ENCODE measurements around the gene LIPA.
A peak's percentile ranks its signal among the peaks of the same experiment; 100 is the strongest.
"Not testable (repeated sequence)": the region's sequence is repeated elsewhere in the genome, so short reads cannot be mapped to it uniquely, and the experiment has no call there.

The LIPA gene

DNA sequence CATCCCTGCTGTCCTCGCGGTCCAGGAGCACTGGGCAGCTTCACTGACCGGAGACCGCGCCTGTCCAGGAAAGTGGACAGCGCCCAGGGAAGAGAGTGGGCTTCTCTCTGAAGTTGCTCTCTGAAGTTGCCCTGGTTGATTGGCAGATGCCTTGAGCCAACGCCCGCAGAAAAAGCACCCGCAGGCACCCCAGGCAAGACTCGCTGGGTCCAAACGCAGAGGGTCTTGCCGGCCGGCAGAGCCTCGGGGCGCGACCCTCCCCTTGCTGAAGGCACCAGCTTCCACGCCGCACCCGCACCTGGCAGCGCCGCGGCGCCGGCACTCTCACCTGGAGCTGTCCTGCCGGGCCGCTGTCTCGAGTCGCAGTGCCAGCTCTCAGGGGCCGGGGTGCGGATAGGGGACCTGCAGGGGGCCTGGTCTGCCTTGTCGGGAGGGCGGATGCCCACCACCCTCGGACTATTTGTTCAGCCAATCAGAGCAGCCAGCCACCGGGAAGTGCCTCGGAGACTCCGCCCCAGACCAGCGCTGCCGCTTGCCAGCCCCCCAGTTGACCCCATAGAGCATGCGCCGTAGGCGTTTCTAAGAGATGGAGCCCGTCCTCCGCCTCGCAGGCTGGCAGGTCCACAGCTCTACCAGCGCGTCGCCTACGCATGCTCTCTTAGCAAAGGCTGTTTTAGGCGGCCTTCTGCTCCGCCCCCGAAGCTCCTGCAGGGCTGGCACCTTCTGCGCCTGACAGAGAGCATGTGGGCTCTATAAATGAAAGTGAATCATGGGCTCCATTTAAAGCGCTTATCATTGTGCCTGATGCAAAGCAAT is at the start of gene LIPA:
Gene LIPA (minus strand): TSS at position 367 of the 816 bp plus-strand sequence. CDS start 4,127 bp downstream, outside the sequence.
- DNase-seq: peak; percentile 99

DNA sequence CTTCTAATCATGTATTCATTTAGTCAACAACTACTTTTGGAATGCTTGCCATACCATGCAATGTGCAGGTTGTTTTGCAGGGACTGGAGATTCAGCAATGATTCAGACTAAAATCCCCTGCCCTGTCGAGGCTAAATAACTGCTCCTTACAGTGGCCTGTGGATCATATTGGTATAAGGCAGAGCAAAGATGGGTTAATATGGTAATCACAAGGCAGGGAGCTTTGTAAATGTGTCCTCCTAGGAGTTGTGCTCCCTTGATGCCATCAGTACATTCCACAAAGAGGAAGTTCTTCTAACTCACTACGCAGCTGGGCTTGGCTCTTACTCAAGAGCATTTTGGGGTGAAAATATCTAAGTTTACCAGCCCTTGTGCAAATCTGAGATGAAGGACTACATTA is 49.7 kb upstream of the LIPA start:
- DNase-seq: peak; percentile 68

DNA sequence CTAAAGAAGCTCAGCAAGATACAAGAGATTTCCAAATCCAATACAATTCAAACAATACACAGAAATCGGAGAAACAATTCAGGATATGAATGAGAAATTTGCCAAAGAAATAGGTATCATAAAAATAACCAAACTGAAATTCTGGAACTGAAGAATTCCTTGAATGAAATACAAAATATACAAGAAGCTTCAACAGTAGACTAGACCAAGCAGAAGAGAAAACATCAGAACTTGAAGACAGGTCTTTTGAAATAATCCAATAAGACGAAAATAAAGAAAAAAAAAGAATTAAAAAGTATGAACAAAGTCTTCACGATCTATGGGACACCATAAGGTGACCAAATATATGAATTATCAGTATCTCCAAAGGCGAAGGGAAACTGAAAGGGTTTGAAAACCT is 47.5 kb upstream of the LIPA start:
- no peak for DNase-seq

DNA sequence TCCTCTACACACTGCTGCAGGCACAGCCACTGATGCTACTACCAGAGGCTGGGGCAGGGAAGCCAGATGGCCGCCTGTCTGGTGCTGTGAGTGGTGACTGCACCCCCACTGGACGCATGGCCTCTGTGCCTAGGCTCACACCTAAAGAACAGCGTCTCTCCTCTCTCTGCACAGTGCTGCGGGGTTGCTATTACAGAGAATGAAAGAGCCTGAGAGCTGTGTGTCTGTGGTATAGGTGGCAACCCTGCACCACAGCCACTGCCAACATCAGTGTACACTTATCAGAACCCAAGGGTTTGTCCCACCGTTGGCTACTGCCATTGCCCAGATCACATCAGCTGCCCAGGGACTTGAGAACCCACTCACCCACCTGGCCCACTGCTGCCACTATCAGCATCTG is 46.2 kb upstream of the LIPA start:
- DNase-seq: no peak

DNA sequence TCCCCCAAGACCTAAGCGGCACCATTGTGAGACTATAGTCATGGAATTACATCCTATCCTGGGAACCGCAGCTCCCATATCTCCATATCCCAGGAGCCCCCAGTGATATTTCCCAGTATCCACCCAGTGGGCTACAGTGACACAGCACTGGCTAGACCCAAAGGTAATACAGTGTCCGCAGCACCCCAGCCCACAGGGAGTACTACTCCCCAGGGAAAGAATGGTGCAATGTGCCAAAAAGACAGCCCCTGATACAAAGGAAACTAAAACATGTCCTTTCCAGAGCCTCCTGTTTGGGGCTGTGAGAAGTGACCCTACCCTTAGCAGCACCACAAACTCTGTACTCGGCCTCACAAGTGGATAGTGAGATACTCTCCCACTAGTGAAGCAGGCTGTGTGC is 45.8 kb upstream of the LIPA start:
- DNase-seq: no peak

DNA sequence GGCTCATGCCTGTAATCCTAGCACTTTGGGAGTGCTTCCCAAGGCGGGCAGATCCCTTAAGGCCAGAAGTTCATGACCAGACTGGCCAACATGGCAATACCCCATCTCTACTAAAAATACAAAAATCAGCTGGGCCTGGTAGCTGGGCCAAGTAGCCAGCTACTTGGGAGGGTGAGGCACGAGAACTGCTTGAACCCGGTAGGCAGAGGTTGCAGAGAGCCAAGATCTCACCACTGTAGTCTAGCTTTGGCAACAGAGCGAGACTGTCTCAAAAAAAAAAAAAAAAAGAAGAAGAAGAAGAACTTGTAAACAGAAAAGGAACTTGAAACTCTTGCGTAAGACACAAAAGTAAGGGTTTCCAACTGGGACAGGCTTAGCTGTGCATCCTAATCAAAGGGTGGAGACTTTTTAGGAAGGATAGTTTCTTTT is 44.7 kb upstream of the LIPA start:
- no peak for DNase-seq

DNA sequence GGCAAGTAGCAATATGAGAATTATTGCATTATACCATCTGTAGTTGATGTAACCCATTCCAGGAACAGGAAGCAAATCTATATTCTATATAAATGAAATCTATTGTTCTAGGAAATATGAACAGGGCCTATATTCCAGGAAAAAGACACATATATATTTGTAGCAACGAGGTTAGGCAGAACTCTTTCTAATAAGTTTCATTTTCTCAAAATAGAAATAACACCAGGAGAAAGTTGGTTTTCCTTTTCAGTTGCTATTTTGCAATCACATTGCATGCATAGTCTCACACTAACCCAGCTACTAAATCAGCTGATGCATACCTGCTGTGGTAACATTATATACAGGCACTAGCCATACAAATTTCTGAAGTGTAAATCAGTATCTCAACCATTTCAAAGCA is 44.0 kb upstream of the LIPA start:
- DNase-seq: peak; percentile 13

DNA sequence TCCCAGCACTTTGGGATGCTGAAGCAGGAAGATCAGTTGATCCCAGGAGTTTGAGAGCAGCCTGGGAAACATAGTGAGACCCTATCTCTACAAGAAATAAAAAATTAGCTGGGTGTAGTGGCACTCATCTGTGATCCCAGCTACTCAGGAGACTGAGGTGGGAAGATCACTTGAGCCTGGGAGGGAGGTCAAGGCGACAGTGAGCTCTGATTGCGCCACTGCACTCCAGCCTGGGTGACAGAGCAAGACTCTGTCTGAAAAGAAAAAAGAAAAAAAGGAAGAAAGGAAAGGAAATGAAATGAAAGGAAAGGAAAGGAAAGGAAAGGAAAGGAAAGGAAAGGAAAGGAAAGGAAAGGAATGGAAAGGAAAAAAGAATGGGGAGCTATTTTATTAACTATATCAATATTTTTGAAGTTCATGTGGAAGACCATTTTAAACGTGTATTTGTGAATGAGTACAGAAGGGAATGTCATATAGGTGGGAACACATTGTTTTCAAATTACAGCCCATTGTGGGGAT is 43.2 kb upstream of the LIPA start:
- no peak for DNase-seq

DNA sequence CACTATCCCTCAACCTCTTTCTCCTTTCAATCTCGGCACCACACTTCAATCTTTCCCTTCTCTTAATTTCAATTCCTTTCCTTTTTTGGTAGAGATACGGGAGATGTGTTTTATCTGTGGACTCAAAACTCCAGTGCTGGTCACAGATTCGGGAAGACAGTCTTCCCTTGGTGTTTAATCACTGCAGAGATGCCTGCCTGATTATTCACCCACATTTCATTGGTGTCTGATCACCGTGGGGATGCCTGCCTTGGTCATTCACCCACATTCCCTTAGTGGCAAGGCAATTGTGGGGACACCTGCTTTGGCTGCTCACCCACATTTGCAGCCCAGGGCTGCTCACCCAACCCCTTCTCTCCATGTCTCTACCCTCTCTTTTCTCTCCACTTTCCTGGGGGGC is 33.7 kb upstream of the LIPA start:
- DNase-seq: not testable (repeated sequence)

DNA sequence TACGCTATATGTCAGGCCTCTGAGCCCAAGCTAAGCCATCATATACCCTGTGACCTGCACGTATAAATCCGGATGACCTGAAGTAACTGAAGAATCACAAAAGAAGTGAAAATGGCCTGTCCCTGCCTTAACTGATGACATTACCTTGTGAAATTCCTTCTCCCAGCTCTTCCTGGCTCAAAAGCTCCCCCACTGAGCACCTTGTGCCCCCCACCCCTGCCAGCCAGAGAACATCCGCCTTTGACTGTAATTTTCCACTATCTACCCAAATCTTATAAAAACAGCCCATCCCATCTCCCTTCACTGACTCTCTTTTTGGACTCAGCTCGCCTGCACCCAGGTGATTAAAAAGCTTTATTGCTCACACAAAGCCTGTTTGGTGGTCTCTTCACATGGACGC is 33.1 kb upstream of the LIPA start:
- not testable (repeated sequence) for DNase-seq

DNA sequence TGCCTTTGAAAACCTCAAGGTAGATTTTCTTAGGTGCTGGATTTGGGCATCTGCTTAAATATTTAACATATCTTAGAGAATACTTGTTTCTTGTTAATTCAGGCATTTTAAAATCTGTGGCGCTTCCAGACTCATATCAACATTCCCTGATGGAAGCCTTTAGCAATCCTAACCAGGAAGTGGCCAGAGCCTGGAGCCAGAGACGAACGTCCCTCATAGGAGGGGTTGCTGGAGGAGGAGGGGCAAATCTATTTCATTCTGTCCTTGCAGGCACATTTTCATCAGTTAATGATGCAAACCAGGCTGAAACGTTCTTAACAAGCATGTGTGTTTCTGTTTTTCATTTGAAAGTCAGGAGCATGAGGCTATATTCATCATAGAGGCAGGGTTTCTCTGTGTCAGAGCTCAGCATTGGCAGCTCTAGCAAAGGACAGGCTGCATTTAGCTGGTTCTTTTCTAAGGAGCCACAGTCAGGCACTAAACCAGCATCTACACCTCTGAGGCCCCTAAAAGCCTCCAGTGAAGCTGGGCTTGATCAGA is 32.4 kb upstream of the LIPA start:
- DNase-seq: no peak

DNA sequence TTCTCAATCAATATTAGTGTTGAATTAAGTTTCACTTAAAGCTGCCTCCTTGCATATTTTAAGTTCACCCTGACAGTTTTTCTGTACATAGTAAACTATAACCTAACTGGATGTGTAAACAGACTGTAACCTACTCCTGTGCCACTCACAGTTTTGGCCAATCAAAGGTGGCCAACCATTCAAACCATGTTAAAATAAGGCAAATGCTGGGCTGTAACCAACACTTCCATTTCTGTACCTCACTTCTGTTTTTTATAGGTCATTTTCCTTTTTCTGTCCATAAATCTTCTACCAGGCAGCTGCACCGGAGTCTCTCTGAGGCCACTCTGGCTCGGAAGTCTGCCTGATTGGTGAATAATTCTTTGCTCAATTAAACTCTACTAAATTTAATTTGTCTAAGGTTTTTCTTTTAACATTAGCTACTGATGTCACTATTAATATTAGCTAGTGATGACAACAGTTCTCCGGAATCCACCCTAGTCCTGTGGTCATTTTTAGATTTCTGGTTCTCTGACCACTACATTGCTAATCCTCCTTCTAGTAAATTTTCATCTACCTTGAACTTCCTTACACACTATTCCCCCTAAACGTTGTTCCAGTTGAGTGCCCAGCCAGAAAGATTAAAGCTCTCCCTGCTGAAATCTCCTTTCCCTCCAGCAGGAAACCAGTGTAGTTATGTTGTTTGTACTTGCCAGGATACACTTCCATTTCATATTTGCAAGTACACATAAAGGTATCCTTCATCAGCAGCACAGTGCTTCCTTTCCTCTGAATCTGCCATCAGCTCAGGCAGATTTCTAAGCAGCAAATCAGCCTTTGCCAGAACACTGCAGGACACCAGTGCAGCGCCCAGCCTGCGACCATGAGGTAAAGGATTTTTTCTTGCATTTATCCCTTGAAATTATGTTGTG is 31.7 kb upstream of the LIPA start:
- DNase-seq: no peak

DNA sequence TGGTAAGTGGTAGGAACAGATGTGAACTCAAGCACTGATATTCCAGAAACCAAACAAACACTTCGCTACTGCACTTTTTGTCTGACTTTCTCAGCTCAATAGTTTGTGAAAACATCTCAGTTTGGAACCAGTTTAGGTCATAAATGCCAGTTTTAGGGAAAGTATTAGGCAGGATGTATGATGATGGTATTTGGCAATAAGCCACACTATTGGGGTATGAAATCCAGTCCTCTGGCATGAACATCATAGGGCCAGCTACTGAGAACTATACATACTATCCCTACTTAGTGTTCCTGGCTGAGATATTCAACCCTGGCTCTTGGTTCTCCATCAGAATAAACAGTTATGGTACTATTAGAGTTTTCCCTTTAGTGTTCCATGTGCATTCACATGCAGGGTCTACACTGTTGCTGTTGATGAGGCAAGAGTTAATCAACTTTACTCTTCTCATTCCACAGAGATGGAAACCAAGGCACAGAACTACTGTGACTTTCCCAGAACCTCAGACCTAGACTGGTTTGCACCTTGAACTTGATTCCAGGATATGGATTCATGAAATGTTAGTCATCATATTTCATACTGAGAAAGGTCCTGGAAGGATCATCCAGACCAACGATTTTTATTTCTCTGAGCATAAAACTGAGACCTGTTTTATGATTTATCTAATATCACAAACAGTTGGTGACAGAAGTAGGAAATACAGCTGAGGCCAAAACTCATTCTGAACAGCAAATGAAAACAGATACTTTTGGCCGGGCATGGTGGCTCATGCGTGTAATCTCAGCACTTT is 30.2 kb upstream of the LIPA start:
- no peak for DNase-seq

DNA sequence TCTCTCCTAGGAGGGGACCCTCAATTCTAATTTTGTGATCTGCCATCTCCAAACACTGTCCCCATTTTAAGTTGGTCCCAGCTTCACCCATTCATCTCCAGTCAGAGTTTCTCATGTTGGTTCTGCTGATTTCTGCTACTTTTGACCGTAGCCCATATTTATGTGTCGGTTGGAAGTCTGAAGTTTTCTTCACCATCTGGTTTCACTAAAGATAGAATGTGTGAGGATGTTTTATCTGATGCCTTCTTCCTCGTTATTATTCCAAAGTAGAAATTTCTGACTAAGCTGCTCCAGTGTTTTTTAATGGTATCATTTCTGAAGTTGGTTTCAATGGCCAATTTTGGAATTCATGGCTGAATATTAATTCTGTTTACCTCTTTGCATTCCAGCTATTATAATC is 28.9 kb upstream of the LIPA start:
- DNase-seq: no peak

DNA sequence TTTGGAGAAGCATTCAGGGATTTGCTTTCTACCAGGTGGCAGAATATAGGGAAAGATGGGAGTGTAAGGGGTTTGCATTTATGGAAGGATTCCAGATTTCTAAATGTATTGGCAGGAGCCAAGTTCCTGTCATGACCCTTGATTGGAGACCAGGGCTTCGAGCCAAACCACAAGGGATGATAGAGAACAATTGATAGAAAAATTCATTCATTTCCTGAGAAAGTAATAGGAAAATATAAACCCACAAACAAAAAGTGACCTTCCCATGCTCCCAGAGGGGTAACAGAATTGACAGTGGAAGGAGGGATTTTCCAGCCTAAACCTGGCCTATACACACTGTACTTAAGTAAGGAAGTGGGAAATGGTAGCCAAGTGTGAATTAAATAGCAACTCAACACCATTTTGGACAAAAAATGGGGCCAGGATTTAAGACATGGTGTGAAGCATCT is 27.9 kb upstream of the LIPA start:
- DNase-seq: peak; percentile 32

DNA sequence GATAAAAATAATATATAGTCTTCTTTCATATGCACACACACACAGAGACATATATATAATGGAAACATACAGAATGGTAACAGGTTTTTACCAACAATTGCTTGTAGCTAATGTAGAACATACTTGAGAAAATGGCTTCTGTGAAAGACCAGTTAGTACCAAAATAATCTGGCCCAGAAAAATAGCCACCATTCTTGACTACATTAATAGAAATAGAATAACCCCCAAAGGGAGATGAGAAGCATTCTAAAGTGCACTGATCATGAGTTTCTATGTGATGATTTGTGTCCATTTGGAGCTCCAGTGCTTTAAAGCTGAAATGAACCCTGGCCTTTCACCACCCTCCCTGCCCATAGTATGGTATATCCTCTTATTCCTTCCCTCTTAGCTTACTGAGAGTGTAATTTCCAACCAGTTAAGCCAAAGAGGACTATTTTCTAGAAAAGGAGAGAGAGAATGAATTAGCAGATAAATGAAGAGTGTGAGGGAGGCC is 27.4 kb upstream of the LIPA start:
- no peak for DNase-seq

DNA sequence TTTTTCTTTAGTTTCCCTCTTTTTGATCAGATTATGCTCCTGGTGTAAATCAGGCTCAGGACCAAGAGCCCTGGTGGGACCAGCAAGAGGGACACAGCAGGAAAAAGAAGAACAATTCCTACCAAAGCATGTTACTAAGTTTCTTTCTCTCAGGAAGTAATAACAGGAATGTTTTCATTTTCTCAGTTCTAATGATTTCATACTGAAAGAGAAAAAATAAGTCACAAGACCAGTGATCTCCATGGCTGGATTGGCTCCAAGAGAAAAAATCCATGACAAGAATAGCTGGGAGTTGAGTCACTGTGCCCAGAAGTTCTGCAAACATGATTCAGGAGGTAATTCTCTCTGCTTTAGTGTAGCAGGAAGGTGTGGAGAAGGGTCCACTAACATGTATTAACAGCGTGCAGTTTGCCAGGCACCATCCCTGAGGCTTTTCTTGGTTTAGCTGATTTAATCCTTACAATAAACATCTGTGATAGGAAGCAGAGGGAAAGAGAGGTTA is 26.5 kb upstream of the LIPA start:
- no peak for DNase-seq

DNA sequence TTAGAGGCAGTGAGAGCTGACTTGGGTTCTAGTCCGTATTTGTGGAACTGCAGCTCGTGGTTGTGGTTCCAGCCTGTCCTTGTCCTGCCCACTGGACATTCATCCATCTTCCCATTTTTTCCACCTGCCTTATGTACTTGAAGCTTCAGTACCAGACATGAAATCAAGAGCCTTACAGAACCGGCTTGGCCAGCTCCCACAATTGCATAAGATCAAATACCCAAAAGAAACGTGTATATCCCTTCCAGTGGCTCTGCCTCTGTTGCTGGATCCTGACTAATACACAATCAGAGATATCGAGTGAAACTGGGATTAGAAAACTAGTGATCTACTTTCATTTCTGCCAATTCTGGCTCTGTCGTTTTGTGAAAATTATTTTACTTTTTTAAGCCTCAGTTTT is 23.8 kb upstream of the LIPA start:
- DNase-seq: no peak

DNA sequence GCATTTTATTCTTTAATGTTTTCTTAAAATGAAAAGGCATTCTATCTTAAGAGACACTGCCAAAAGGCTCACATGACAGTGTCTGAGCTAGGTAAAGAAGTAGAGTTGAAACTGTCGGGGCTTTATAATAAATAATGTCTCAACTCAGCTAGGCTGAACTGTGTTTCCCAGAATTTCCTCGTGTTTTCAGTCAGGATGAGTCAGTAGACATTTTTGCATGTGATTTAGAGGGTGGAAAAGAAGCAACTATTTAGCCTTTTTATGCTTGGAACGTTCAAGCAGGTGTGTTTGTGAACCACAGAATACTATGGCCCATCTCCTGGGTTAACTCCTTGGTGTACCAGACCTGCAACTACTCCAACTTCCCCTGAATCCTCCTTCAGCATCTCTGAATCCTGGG is 23.4 kb upstream of the LIPA start:
- no peak for DNase-seq

DNA sequence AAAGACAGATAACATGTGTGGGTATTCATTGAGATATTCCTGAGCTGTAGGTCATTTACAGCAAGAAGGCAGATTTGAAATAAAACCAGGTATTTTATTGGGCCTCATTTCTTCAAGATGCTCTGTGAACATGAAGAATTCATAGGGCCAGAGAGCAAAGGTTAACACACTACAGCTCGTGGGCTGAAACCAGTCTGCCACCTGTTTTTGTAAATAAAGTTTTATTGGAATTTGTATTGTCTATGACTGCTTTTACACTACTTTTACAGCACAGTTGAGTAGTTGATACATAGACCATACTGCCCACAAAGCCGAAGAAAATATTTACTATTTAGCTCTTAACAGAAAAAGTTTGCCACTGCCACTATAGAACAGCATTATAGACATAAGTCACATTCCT is 22.1 kb upstream of the LIPA start:
- DNase-seq: no peak

DNA sequence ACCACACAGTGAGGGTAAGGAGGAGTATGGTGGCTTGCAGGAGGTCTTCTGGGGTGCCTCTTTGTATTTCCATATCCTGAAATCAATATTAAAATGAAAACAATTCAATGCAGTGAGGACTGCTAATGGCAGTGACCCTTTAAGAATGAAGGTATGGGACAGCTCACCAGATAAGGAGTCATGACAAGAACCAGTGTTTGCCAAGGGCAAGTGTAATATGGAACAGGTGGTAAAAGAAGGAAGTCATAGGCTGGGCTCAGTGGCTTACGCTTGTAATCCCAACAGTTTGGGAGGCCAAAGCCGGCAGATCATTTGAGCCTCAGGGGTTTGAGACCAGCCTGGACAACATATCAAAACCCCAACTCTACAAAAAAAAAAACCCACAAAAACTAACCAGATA is 20.0 kb upstream of the LIPA start:
- DNase-seq: no peak

DNA sequence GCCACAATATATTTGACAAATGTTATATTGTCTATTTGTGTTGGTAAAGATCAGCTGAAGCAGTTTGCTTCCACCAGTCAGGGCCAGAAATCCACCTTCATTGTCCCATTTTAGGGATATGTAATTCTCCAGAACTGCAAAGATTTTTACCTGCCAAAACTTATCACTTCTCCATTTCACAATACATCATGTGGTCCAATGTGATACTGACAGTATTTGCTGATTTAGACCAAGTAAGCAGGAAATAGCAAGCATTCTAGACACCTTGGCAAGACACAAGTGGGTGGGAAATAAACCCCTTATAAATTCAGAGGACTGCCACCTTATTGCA is 18.5 kb upstream of the LIPA start:
- no peak for DNase-seq
